Stimulated activated CD8-positive, alpha-beta memory T cell treated with anti-CD3 and anti-CD28 coated beads, Interleukin-7, amount 100 ng/mL, for 24 hours (primary cell): Measurements from ENCODE around the gene GALNT11.
"Not testable (repeated sequence)": the region's sequence is repeated elsewhere in the genome, so short reads cannot be mapped to it uniquely, and the experiment has no call there.

ENCODE experiments used
- DNase-seq: peaks from one replicate; pipeline ENCODE4 v3.0.0-alpha.2; 2020; ENCODE audit warnings: low read depth

GALNT11 gene

DNA sequence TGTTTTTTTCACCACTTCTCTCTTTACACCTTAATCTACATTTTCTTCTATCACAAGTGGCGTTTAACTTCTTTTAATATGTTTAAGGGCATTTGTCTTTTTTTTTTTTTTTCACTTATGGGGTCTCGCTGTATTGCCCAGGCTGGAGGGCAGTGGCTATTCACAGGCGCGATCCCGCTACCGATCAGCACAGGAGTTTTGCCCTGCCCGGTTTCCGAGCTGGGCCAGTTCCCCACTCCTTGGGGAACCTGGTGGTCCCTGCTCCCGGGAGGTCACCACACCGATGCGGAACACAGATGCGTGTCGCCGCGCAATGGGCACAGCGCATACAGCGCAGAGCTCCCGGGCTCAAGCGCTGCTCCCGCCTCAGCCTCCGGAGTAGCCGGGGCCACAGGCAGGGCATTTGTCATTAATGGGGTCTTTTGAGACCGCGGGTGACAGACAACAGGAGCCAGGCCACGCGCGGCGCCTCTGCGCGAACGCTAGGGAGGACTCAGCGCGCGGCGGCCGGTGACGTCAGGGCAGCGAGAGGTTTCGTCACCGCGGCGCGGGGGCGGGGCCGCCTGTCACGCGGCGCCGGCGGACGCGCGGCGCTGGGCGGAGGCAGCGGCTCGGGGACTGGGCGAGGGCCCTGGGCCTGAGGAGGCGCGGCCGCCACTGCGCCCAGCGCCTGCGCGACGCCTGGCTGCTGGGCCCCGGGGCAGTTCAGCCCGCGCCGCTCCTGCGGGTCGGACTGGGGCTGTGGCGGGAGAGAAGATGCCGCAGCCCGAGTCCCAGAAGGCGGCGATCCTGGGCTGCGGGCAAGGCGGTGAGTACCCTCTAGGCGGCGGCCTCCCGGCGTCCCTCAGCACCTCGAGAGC is at the start of gene GALNT11:
TSS of gene GALNT11 (plus strand) at position 598 of the 860 bp plus-strand sequence. CDS start 68,554 bp downstream, outside the sequence.
- peak; percentile 67 for DNase-seq

DNA sequence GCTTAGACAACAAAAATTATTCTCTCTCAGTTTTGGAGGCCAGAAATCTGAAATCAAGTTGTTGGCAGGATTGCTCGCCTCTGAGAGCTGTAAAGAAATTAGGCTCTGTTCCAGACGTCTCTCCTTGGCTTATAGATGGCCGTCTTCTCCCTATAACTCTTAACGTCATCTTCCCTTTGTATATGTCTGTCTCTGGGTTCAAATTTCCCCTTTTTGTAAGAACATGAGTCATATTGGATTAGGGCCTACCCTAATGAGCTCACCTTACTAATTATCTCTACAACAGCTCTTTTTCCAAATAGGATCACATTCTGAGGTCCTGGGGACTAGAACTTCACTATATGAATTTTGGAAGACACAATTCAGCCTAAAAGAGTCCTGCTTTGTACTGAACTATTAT is 46.9 kb upstream of the GALNT11 start:
- DNase-seq = no peak

- no peak for DNase-seq
Measured at GRCh38 chr7:151981223-151981622, 44.3 kb upstream of the GALNT11 start.

DNA sequence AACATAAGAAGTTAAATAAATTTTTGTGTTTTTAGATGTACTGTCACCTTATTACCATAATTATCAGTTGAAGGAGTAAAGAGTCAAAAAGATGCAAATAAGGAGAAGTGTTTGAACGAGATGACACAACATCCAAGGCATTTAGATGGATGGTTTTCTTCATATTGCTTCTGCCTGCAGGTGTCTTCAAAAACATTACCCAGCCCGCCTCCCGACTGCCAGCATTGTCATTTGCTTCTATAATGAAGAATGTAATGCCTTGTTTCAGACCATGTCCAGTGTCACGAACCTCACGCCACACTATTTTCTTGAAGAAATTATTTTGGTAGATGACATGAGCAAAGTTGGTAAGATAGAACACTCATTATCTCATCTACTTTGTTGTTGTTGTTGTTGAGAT is 42.7 kb upstream of the GALNT11 start:
- no peak for DNase-seq

DNA sequence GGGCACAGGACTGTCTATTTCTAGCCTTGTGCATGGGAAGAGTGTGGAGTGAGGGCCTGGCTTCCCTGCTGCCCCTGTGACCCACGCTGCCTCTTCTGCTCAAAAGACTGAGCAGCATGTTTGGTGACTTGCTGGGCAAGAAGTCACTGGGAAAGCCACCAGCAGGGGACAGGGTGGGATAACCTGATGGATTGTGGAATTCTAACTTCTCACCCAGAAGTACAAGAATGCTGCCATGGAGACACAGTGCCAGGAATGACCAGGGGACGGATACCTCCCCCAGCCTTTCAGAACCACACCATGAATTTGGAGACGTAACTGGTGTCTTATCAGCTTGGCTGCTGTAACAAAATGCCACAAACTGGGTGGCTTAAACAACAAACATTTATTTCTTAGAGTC is 40.9 kb upstream of the GALNT11 start:
- DNase-seq = no peak

GRCh38 chr7:151987748-151988529 is 37.5 kb upstream of the GALNT11 start:
- no peak for DNase-seq

DNA sequence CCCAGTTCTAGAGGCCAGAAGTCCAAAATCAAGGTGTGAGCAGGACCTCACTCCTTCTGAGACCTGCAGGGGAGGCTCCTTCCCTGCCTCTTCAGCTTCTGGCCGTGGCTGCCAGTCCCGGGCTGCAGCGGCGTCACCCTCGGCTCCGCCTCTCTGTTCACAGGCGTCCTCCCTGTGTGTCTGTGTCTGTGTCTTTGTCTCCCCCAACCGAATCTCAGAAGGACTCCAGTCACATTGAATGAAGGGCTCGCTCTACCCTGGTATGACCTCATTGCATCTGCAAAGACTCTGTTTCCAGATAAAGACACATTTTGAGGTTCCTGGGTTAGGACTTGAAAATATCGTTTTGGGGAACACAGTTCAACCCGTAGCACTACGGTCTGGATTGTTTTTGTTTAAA is 33.1 kb upstream of the GALNT11 start:
- DNase-seq = no peak

DNA sequence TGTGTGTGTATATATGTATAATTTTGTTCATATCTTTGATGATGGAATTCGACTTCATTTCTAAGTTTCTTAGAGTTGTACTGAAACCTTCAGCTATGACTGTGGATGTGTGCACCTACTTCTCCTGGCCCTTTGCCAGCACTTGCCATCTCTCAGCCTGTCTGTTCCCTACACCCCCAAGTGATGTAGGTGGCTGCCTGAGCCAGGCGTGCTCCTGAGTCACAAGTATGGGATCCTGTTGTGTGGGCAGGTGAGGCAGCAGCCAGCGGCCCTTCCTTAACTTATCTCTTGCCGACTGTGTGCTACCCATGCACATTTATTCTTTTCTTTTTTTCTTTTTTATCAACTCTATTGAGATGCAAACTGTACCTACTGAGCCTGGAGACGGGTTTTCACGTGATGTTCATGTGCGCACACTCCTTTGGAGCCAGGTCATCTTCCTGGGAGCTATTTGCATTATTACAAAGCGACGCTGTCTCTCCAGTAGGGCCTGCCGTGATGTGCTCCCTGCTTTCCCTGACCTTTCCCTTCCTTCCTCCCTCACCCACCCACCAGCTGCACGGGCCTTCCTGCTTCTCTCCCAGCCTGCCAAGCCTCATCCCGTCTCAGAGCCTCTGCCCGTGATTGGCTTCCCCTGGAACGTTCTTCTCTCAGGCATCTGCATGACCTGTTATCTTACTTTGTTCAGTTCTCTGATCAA is 31.3 kb upstream of the GALNT11 start:
- no peak for DNase-seq

- DNase-seq = no peak
Measured at GRCh38 chr7:151999424-152000090, 25.9 kb upstream of the GALNT11 start.

DNA sequence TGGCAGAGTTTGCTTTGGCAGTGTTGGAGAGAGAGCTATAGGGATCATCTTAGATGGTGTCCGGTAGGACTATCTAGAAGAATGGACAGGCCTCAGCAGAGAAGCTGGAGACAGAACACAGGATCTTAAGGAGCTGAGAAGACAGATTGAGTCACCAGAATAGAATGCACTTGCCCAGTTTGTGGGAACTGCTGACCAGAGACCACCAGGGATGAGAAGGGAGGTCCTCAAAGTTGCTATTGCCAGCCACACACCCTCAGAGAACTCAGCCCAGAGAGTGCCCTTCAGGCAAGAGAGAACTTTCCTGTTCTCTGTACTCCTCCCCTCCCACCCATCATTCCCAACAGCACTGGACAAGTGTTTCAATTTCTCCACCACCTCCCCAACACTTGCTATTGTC is 25.3 kb upstream of the GALNT11 start:
- DNase-seq = no peak

DNA sequence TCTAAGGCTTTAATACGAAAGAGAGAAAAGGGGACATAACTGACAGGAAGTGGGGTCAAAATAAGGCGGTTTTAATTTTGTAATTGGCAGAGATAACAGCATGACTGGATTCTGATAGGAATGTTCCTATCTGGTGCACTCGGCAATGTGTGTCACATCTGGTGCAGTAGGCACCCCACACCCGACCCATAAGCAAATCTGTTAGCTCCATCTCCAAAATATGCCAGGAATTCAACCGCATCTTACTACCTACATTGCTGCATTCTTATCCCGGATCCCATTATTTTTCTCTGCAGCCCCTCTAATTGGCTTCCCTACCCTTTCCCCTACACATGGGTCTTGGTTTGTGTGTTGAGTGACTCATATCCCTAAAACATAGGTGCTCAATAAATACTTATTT is 19.1 kb upstream of the GALNT11 start:
- DNase-seq = no peak

GRCh38 chr7:152011860-152012259 is 13.6 kb upstream of the GALNT11 start:
- no peak for DNase-seq

- DNase-seq = no peak
Measured at GRCh38 chr7:152013230-152013629, 12.2 kb upstream of the GALNT11 start.

- DNase-seq = no peak
Measured at GRCh38 chr7:152013974-152014373, 11.5 kb upstream of the GALNT11 start.

DNA sequence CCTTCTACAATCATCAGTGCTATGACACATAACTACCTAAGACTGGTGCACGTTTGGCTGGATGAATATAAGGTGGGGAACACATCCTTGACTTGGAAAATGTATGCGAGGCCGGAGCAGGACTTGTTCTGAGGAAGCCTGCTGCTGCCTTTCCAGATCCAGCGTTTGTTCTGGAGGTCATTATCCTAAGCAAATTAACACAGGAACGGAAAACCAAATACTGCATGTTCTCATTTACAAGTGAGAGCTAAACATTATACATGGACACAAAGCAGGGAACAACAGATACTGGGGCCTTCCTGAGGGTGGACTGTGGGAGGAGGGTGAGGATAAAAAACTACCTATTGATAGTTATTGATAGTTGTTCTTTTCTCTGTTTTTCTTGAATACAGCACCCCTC is 10.8 kb upstream of the GALNT11 start:
- no peak for DNase-seq

DNA sequence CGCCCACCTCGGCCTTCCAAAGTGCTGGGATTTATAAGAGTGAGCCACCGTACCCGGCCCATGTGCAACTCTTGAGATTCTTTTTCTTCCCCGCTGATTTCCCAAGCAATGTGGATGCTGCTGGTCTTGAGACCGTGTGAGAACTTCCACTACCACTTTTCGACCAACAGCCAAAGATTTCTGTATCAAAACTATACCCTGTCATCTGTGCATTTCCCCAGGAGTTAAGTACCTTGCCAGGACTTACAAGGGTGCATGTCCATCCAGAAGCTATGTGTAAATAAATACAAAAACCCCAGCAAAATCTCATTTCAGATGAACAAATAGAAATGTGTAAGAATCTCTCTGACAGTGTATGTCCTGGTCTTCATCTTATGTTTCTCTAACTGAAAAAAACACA is 9.9 kb upstream of the GALNT11 start:
- DNase-seq = no peak

DNA sequence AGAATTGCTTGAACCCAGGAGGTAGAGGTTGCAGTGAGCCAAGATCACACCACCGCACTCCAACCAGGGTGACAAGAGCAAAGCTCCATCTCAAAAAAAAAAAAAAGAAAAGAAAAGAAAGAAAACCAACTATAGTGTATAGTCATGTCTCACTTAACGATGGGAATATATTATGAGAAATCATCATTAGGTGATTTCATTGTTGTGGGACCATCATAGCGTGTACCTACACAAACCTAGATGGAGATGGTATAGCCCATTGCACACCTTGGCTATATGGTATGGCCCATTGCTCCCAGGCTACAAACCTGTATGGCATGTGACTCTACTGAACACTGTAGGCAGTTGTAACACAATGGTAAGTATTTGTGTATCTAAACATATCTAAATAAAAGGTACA is 8.5 kb upstream of the GALNT11 start:
- no peak for DNase-seq

DNA sequence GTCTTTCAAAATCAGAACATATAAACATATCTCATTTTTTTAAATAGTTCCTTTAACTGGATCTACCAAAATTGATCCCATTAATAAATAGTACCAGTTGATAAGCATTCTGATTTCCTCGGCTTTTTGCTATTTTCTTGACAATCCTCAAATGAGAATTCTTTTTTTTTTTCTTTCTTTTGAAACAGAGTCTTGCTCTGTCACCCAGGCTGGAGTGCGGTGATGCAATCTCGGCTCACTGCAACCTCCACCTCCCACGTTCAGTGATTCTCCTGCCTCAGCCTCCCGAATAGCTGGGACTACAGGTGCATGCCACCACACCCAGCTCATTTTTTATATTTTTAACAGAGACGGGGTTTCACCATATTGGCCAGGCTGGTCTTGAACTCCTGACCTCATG is 7.8 kb upstream of the GALNT11 start:
- DNase-seq = not testable (repeated sequence)

- not testable (repeated sequence) for DNase-seq
Measured at GRCh38 chr7:152021740-152022139, 3.7 kb upstream of the GALNT11 start.

GRCh38 chr7:152025937-152026890 is 740 bp downstream of the GALNT11 start:
- DNase-seq = no peak
